Astrocyte (in vitro differentiated cells and primary cell): Measurements from ENCODE around the gene EVC.

Source experiments
- EZH2 ChIP-seq: IDR thresholded peaks from 2 replicates; pipeline ENCODE4 v1.6.1; 2012; ENCODE audit warnings: mild to moderate bottlenecking, low read length, inconsistent platforms; ENCODE audit not compliant: insufficient read depth
- TF ChIP-seq, protein P1 (sequence below): IDR thresholded peaks from 2 replicates; pipeline ENCODE4 v1.5.1; 2011; ENCODE audit warnings: low read depth, mild to moderate bottlenecking, inconsistent platforms, low read length, moderate library complexity; ENCODE audit not compliant: insufficient read depth

DNA sequence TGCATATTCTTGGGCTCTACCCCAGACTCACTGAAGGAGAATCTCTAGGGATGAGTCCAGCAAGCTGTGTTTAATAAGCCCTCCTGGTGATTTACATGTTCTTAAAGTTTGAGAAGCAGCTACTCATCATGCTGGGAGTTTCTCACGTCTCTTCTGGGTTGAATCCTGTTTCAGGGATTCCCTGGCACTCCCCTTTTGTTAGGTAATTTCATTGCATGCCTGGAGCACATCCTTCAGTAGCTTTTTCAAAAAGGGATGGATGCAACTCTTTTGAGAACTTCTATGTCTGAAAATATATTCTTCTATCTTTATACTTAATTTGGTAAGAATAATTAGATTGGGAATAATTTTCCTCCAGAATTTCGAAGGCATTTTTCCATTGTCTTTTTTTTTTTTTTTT, 4.4 kb downstream of the EVC start:
- no peak for TF ChIP-seq EZH2
- TF ChIP-seq, protein P1, sequence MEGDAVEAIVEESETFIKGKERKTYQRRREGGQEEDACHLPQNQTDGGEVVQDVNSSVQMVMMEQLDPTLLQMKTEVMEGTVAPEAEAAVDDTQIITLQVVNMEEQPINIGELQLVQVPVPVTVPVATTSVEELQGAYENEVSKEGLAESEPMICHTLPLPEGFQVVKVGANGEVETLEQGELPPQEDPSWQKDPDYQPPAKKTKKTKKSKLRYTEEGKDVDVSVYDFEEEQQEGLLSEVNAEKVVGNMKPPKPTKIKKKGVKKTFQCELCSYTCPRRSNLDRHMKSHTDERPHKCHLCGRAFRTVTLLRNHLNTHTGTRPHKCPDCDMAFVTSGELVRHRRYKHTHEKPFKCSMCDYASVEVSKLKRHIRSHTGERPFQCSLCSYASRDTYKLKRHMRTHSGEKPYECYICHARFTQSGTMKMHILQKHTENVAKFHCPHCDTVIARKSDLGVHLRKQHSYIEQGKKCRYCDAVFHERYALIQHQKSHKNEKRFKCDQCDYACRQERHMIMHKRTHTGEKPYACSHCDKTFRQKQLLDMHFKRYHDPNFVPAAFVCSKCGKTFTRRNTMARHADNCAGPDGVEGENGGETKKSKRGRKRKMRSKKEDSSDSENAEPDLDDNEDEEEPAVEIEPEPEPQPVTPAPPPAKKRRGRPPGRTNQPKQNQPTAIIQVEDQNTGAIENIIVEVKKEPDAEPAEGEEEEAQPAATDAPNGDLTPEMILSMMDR: no peak
